Mammary epithelial cell (primary cell): ENCODE results near the gene SURF2.

ENCODE experiments used
- EZH2 ChIP-seq: IDR thresholded peaks from 2 replicates; pipeline ENCODE4 v1.6.1; 2012; ENCODE audit warnings: low read length, inconsistent platforms, borderline replicate concordance
- TF ChIP-seq, protein P1 (sequence below), 2 donors: IDR thresholded peaks in 1 of 2; conservative IDR thresholded peaks in 1 of 2; 2 replicates each; pipeline ENCODE4 v1.5.1; 2011 to 2012; ENCODE audit warnings: inconsistent platforms in 2 of 2, low read length in 2 of 2, mild to moderate bottlenecking in 2 of 2, control low read depth in 1 of 2, low read depth in 1 of 2; ENCODE audit not compliant: insufficient read depth in 1 of 2; ENCODE audit errors: extremely low read depth in 1 of 2

DNA sequence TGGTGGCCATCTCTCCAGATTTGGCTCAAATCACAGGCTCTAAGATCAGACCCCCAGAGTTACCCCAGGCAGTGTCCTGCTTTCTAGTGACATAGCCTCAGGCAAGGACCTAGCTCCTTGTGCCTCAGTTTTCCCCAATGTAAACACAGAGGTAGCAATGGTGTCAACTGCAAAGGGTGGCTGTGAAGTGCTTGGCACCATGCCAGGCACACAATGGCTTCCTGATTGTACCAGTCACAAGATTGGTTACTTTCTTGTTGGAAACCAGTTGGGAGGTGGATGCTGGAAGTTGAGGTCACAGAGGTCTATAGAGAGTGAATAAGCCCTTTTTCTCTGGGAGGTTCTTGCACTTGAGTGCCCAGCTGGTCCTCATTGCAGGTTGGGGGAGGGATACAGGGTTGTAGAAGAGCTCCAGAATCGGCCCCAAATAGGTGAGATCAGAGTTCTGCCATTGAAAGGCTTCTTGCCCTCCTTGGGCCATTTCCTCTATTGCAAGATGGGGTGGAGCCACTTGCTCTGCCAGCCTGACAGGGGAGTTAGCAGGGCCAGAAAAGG, 22.1 kb downstream of the SURF2 start:
- TF ChIP-seq, protein P1, sequence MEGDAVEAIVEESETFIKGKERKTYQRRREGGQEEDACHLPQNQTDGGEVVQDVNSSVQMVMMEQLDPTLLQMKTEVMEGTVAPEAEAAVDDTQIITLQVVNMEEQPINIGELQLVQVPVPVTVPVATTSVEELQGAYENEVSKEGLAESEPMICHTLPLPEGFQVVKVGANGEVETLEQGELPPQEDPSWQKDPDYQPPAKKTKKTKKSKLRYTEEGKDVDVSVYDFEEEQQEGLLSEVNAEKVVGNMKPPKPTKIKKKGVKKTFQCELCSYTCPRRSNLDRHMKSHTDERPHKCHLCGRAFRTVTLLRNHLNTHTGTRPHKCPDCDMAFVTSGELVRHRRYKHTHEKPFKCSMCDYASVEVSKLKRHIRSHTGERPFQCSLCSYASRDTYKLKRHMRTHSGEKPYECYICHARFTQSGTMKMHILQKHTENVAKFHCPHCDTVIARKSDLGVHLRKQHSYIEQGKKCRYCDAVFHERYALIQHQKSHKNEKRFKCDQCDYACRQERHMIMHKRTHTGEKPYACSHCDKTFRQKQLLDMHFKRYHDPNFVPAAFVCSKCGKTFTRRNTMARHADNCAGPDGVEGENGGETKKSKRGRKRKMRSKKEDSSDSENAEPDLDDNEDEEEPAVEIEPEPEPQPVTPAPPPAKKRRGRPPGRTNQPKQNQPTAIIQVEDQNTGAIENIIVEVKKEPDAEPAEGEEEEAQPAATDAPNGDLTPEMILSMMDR (conservative IDR thresholded peaks at IDR 0.05 in 1 of 2, IDR thresholded peaks at IDR 0.05 in 1 of 2; ENCODE audit: extremely low read depth in 1 of 2, insufficient read depth in 1 of 2, low read depth in 1 of 2, low read length in 2 of 2) = no peak
- TF ChIP-seq EZH2 = no peak
